ENCODE measurements around the gene SH3RF3. TPM values are rescaled to one million over a fixed set of nuclear protein-coding genes. Genes with fewer than 3 reads are reported as not detected.

Gene SH3RF3
- total RNA-seq, 1 experiment from 2014 or later: not detected

DNA sequence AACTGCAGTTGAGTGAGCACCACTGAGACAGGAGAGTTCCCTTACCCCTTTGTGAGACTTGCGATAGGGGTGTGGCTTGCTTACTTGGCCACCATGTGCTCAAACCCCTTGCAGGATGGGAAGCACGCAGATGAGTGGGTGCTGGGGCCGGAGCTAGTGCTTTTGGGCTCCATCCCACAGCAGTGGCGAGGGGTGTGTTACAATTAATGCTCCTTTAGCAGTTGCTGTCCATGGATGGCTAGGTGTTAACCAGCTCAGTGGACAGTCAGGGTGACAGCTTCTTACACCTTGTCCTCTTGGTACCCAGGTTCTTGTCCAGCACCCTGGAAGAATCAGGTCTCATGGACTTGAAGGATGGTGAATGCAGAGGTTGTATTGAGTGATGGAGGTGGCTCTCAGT is 103.9 kb downstream of the SH3RF3 start:
- intact Hi-C loops (cut with micrococcal nuclease): no loop called here

More for the DNA sequence above, 103.9 kb downstream of the SH3RF3 start:
- no peak overlapping the region for H2AFZ ChIP-seq (ENCODE audit: low read depth, low read length, poor library complexity, severe bottlenecking)
- no peak overlapping the region for H3K27ac ChIP-seq (ENCODE audit: low read depth, low read length)
- POLR2A ChIA-PET: no interaction called here
- ATAC-seq (no peak), DNase-seq (ENCODE audit: low read depth, low spot score) (no peak)
- TF ChIP-seq FOSL1 (IDR thresholded peaks at IDR 0.05; ENCODE audit: low read depth): no peak
- TF ChIP-seq, protein P1, sequence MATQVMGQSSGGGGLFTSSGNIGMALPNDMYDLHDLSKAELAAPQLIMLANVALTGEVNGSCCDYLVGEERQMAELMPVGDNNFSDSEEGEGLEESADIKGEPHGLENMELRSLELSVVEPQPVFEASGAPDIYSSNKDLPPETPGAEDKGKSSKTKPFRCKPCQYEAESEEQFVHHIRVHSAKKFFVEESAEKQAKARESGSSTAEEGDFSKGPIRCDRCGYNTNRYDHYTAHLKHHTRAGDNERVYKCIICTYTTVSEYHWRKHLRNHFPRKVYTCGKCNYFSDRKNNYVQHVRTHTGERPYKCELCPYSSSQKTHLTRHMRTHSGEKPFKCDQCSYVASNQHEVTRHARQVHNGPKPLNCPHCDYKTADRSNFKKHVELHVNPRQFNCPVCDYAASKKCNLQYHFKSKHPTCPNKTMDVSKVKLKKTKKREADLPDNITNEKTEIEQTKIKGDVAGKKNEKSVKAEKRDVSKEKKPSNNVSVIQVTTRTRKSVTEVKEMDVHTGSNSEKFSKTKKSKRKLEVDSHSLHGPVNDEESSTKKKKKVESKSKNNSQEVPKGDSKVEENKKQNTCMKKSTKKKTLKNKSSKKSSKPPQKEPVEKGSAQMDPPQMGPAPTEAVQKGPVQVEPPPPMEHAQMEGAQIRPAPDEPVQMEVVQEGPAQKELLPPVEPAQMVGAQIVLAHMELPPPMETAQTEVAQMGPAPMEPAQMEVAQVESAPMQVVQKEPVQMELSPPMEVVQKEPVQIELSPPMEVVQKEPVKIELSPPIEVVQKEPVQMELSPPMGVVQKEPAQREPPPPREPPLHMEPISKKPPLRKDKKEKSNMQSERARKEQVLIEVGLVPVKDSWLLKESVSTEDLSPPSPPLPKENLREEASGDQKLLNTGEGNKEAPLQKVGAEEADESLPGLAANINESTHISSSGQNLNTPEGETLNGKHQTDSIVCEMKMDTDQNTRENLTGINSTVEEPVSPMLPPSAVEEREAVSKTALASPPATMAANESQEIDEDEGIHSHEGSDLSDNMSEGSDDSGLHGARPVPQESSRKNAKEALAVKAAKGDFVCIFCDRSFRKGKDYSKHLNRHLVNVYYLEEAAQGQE (IDR thresholded peaks at IDR 0.05; ENCODE audit: low read depth): no peak
- TF ChIP-seq ZNF274 (IDR thresholded peaks at IDR 0.05; ENCODE audit: low read depth, low read length): no peak
- TF ChIP-seq, protein P2, sequence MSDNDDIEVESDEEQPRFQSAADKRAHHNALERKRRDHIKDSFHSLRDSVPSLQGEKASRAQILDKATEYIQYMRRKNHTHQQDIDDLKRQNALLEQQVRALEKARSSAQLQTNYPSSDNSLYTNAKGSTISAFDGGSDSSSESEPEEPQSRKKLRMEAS (IDR thresholded peaks at IDR 0.05): no peak
- no peak for TF ChIP-seq JUND (IDR thresholded peaks at IDR 0.05)
- no peak for TF ChIP-seq ZFX (IDR thresholded peaks at IDR 0.05)
- no peak for TF ChIP-seq RAD21 (IDR thresholded peaks at IDR 0.05; ENCODE audit: low read depth)
- TF ChIP-seq, protein P3, sequence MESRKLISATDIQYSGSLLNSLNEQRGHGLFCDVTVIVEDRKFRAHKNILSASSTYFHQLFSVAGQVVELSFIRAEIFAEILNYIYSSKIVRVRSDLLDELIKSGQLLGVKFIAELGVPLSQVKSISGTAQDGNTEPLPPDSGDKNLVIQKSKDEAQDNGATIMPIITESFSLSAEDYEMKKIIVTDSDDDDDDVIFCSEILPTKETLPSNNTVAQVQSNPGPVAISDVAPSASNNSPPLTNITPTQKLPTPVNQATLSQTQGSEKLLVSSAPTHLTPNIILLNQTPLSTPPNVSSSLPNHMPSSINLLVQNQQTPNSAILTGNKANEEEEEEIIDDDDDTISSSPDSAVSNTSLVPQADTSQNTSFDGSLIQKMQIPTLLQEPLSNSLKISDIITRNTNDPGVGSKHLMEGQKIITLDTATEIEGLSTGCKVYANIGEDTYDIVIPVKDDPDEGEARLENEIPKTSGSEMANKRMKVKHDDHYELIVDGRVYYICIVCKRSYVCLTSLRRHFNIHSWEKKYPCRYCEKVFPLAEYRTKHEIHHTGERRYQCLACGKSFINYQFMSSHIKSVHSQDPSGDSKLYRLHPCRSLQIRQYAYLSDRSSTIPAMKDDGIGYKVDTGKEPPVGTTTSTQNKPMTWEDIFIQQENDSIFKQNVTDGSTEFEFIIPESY (IDR thresholded peaks at IDR 0.05; ENCODE audit: extremely low read depth, insufficient replicate concordance, low read length): no peak
- no peak for TF ChIP-seq CEBPB (IDR thresholded peaks at IDR 0.05; ENCODE audit: low read depth)
- no peak for TF ChIP-seq SRF (IDR thresholded peaks at IDR 0.05; ENCODE audit: low read depth)
- no peak for TF ChIP-seq SIN3A (IDR thresholded peaks at IDR 0.05; ENCODE audit: low read depth)
- no peak for TF ChIP-seq SP1 (IDR thresholded peaks at IDR 0.05; ENCODE audit: low read depth)
- no peak for TF ChIP-seq EGR1 (IDR thresholded peaks at IDR 0.05; ENCODE audit: low read depth)
- TF ChIP-seq, protein P4, sequence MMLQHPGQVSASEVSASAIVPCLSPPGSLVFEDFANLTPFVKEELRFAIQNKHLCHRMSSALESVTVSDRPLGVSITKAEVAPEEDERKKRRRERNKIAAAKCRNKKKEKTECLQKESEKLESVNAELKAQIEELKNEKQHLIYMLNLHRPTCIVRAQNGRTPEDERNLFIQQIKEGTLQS (IDR thresholded peaks at IDR 0.05): no peak
- no peak for TF ChIP-seq EZH2 (IDR thresholded peaks at IDR 0.05)
- TF ChIP-seq POLR2AphosphoS5 (IDR thresholded peaks at IDR 0.05; ENCODE audit: low read depth, low read length): no peak
- TF ChIP-seq, protein P5, sequence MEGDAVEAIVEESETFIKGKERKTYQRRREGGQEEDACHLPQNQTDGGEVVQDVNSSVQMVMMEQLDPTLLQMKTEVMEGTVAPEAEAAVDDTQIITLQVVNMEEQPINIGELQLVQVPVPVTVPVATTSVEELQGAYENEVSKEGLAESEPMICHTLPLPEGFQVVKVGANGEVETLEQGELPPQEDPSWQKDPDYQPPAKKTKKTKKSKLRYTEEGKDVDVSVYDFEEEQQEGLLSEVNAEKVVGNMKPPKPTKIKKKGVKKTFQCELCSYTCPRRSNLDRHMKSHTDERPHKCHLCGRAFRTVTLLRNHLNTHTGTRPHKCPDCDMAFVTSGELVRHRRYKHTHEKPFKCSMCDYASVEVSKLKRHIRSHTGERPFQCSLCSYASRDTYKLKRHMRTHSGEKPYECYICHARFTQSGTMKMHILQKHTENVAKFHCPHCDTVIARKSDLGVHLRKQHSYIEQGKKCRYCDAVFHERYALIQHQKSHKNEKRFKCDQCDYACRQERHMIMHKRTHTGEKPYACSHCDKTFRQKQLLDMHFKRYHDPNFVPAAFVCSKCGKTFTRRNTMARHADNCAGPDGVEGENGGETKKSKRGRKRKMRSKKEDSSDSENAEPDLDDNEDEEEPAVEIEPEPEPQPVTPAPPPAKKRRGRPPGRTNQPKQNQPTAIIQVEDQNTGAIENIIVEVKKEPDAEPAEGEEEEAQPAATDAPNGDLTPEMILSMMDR (IDR thresholded peaks at IDR 0.05 in 2 of 3, conservative IDR thresholded peaks at IDR 0.05 in 1 of 3; ENCODE audit: borderline replicate concordance in 1 of 3, insufficient read depth in 1 of 3, low read depth in 2 of 3, low read length in 2 of 3): no peak
- no peaks in the 10 kb centered on the region for H3K79me2 ChIP-seq (ENCODE audit: insufficient read depth, low read length)
- H3K36me3 ChIP-seq (ENCODE audit: control insufficient read depth in 1 of 2, insufficient read depth in 2 of 2, low read length in 2 of 2): no peaks in the 10 kb centered on the region
- no peak overlapping the region for H3K4me3 ChIP-seq (replicated peaks in 1 of 2; ENCODE audit: low read depth in 1 of 2, low read length in 2 of 2)
- no peaks in the 10 kb centered on the region for H4K20me1 ChIP-seq (ENCODE audit: insufficient read depth)
- H3K9me2 ChIP-seq (ENCODE audit: insufficient read depth): no peaks in the 10 kb centered on the region
- CTCF ChIA-PET: no interaction called here
- H3K27me3 ChIP-seq (ENCODE audit: insufficient read depth, low read length): peaks cover 42% of the 10 kb centered on the region; the same call in 1 of the 2 replicates
- BruUV-seq (replicated peaks): no TSS peak
- no peak overlapping the region for H3K9ac ChIP-seq (ENCODE audit: low read length)
- RAD21 ChIA-PET (ENCODE audit: low non-redundant PET in 1 of 2, low total read pairs in 2 of 2, uncharacterized antibody in 2 of 2, unreplicated experiment in 2 of 2): no interaction called here
- no peak overlapping the region for H3K4me2 ChIP-seq (ENCODE audit: low read length)
- H3K9me3 ChIP-seq (ENCODE audit: control insufficient read depth in 1 of 2, insufficient read depth in 1 of 2, low read depth in 1 of 2, low read length in 2 of 2): no peaks in the 10 kb centered on the region
- H3K4me1 ChIP-seq (ENCODE audit: control insufficient read depth in 1 of 2, insufficient read depth in 2 of 2, low read length in 2 of 2): no peaks in the 10 kb centered on the region

Data from HCT116 (cell line).